Suppressor macrophage treated with lipopolysaccharide for 1 hour (primary cell): Measurements from ENCODE around the gene SRGAP2B.
"Not testable (repeated sequence)": the region's sequence is repeated elsewhere in the genome, so short reads cannot be mapped to it uniquely, and the experiment has no call there.

Experiments used
- DNase-seq, 3 donors: peaks; one replicate each; pipeline ENCODE4 v3.0.0-alpha.2; 2020 to 2022

The SRGAP2B gene

DNA sequence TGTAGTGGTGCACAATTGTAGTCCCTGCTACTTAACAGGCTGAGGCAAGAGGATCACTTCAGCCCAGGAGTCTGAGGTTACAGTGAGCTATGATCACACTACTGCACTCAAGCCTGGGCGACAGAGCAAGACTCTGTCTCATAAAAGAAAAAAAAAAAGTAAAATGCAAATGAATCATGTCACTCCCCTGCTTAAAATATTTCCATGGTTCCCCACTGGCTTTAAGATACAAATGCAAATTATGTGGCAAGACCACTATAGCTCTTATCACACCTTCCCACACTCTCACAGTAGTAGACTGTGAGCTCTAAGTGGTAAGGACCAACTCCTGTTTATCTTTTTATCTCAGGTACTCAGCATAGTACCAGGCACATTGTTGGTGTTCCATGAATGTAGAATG lies 53.6 kb downstream of the SRGAP2B start:
- DNase-seq = not testable (repeated sequence)

DNA sequence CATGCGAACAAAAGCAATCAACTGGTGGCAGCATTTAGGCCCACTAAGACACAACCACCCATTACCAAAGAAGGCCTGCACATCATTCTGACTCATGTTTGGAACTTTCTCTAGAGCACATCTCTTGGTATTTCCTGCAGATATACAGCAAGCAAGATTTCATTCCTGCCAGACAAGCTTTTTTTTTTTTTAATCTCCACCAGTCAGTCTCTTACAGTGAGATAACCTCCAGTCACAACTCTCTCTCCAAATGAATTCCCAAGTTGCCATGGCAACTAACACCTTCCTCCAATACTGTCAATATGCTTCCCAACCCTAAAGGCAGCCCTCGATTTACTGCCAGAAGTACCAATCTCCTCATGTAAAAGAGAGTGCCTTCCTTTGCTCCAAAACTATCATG lies 59.1 kb downstream of the SRGAP2B start:
- DNase-seq = not testable (repeated sequence)

DNA sequence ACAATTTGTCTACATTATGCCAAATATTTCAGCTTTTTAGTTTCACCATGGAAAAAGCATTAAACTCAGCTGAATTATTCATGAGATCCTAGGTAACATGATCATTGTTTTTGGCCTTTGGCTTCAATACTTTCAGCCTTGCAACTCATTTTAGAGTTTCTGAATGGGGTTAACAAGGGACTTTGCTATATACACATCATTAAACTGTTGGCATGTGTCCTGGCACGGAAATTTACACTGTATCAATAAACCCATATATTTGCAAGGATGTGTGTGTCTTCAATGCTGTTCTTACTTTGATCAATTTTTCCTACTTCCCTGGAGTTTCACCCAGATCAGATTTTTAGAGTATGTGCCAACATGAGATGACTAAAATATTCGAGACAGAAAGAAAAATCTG lies 61.6 kb downstream of the SRGAP2B start:
- DNase-seq = not testable (repeated sequence)

DNA sequence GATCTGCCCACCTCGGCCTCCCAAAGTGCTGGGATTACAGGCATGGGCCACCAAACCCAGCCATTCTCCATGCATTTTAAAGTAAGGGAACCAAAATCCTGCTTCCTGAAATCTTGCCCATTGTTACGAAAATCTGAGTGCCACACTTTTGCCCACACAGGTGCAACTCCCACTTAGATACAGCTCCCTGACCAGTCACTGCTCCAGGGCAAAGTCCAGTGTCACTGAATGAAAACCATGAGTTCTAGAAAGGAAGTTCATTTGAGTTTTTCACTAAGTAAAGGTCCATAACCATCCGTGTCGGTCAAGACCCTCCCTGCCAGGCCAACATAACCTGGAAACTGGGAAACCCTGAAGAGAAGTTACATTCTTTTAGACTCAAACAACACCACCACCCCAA lies 67.9 kb downstream of the SRGAP2B start:
- not testable (repeated sequence) for DNase-seq

DNA sequence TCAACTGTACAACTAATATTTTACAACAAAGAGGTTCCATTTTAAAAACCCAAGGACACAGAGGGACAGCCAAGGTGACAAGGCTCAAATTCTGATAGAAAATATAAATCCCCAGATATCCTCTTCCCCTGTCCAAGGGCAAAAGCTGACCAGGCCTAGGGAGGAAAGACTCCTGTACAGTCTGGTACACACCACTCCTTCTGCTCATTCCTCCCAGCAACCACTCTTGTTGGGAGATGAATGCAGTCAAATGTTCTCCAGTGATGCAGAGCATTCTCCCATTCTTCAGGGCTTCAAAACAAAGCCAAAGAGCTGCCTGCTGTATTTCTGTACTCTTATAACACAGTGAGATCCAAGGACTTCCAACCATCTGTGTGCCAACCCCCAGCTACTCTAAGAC lies 69.8 kb downstream of the SRGAP2B start:
- not testable (repeated sequence) for DNase-seq

DNA sequence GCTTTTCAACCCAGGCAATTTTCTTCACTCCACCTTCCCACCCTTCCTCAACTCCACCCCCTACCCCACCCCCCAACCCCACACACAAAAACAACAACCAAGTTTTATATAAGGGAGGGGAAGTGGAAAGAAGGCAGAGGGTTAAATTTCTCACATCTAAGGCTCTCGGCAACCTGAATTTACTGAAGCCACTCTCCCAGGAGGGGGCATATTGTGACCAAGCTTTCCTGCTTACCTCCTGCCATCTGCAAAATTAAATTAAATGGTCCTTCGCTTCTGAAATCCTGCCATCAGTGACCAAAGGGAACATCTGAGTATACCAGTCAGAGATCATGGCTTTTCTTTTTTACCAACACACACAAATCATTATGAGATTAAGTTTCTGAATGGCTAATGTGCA lies 72.9 kb downstream of the SRGAP2B start:
- DNase-seq = not testable (repeated sequence)

DNA sequence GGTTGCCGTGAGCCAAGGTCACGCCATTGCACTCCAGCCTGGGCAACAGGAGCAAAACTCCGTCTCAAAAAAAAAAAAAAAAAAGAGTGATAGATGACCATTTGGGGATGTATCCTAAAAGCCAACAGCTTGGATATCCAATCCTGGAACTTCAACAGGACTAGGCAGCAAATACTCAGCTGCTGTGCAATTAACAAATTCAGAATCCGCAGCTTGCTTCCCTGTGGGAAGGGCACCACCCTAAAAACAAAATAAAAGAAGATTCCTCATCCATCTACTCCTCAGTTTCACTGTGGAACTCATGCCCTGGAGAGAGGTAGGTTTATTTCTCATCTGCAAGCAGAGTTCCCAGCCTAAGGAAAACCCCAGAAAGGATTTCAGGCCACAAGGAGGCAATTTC lies 73.4 kb downstream of the SRGAP2B start:
- DNase-seq = not testable (repeated sequence)

DNA sequence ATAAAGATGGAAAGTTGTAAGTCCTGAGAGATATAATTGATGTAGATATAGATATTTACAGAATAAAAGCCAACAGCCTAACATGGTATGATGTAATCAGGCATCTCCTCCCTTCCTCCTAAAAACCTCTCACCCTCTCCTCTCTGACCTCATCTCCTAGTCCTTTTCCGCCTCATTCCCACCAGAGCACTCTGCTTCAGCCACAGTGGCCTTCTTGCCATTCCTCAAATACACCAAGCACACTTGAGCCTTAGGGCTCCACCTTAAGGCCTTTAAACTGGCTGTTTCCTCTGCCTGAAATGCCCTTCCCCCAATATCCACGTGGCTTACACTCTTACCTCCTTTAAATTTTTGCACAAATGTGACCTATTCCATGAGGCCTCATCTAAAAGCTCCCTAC lies 75.4 kb downstream of the SRGAP2B start:
- DNase-seq = not testable (repeated sequence)

DNA sequence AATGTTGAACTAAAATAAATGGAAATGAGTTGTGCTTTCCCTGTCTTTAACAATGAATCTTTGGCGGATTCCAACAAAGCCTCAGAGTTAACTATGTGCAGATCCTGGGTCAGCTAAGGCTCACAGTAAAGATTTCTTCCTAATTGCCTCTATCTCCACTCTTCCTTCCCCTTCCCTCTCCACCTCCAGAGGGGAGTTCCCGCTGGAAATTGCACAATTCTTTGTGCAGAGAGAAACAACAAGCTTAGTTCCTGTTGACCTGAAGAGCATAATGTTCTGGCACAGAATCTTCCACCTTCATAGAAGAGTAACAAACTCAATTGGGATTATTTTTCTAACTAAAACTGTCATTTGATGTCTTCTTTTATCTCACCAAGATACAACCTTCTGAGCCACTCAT lies 77.4 kb downstream of the SRGAP2B start:
- DNase-seq = peak; percentile 3 to 24 (median 19)

DNA sequence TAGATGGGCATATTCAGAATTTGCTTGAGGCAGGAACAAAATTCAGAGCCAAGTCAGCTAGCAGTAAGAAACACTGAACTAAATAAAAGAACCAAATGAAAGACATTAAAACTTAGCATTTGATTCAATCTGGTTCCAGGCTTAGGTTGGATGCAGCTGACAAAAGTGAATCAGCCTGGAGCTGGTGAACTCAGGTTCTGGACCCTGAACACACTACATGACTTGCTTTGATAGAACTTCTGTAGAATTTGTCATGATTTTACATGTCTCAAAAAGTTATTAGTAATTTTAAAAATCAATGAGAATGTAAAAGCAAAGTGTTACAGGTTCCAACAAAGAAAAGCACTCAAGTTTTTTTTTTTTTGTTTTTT lies 78.7 kb downstream of the SRGAP2B start:
- DNase-seq = not testable (repeated sequence)

DNA sequence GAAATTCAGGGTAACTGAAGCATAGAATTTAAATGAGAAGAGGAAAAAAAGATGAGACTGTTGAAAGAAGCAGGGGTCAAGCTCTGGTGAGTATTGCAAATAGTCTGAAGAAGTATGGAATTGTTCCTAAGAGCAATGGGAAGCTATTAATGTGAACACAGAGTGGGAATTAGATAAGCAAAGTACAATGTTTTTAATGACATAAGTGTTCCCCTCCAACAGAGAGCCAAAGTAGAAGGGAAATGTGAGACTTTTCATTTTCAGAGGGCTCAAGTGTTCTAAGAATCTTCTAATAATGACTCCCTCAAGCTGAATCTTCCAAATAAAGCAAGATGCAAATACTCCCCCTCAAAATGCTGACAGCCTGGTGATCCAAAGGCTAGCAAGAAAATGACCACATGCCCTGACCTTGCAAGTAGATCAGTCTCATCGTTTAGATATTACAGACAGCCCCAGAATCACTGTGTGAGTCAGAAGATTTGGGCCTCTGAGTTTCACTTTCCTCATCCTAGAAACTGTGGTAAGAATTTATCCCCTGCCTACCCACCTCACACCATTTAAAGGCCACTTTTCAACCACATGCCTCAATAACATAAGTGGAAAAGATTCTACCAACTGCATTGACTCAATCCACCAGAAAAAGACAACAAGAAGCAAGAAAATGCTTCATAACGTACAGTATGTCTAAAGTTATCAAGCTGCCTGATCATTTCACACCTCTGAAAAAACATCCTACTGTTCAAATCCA lies 79.2 kb downstream of the SRGAP2B start:
- DNase-seq = not testable (repeated sequence)

DNA sequence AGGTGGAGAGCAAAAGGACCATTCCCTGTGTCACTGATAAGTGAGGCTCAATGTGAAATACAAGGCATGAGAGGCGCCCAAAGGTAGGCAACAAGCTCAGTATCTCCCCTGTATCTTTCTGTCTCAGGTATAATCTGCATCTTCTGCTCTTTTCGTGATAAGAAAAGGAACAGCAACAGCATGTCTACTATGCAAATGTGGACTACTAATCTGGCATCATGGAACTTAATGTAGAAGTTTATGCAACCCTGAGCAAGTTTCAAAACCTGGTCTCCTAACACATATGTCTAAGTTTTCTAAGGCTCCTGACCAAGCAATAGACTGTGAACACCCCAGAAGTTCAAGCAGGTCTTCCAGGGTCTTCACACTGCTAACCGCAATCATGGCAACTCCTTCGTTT lies 81.8 kb downstream of the SRGAP2B start:
- DNase-seq = not testable (repeated sequence)

DNA sequence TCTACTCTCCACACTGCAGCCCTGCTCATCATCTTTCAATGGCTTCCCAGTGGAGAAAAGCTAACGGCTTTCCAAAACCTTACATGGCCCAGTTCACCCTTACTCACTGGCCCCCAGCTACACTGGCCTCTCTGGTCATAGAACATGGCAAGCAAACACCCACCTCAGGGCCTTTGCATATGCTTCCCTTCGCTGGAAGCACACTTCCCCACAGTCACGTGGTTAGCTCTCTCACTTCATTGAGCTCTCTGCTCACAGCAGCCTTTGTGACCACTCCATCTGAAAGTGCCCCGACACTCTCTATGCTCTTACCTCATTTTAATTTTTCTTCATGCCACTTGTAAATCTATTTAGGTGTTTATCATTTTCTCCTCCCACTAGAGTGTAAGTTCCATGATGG lies 83.3 kb downstream of the SRGAP2B start:
- DNase-seq = not testable (repeated sequence)

DNA sequence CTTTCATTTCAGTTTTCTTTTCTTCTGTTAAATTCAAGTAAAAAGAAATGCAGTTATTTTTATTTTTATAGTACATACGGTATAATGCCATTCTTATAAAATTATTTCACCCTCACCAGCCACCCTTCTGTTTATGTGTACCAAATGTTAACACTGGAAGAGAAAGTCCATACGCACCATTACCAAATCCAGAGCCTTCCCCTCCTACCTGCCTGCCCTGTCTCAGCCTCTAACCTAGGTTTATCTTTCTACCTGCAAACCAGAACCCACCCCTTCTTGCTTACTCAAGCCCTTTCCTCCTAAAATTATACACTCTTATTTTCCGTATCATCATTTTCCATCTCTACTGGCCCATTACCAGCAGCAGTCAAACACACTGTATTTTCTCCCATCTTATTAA lies 84.5 kb downstream of the SRGAP2B start:
- not testable (repeated sequence) for DNase-seq

DNA sequence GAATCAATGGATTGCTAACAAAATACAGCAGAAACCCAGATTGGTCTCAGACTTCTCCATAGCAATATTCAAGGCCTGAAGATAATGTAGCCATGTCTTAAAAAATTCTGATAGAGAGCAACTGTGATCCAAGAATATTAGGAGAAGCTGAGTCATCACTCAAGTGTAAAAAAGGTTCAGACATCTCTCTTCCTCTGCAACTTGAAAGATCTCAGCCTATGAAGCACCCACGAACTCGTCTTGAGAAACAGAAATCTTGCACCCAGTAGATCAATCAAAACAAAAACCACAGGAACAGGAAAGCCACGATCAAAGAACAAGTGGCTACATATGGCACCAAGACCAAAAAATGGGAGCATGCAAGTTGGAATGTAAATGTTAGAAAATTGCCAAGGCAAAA lies 85.2 kb downstream of the SRGAP2B start:
- DNase-seq = not testable (repeated sequence)

DNA sequence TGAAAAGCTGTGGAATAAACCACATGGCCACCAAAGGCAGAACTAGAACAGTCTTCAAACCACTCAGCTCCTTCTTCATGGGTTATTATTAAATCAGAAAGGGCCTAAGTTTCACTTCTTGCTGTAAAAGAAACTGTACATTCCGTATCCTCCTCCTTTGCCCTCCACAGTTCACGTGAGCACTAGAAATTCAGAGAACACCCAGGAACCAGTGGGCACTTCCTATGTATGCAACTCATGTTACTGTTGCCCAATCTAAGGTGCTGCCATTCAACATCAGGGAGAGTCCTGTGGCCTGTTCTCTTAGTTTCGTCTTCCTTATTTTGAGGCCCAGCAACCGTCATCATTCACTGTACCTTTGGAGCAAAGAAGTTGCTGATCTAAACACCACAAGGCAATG lies 86.7 kb downstream of the SRGAP2B start:
- not testable (repeated sequence) for DNase-seq

DNA sequence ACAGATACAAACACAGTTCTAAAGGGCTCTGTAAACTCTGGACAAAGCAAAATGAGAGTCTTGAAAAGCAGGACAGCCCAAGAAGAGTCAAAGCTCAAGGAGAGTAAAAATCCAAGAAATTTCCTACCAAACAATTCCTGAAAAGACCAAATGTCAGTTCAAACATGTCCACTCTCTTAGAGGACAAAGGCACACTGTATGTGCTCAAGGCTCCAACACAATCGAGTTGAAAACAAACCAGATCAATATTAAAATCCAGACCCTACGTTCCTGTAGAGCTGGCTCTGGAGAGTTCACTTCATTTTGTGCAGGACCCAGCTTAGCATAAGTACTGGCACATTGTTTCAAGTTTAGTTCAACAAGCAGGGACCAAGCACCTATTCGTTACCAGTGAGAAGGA lies 90.0 kb downstream of the SRGAP2B start:
- not testable (repeated sequence) for DNase-seq

DNA sequence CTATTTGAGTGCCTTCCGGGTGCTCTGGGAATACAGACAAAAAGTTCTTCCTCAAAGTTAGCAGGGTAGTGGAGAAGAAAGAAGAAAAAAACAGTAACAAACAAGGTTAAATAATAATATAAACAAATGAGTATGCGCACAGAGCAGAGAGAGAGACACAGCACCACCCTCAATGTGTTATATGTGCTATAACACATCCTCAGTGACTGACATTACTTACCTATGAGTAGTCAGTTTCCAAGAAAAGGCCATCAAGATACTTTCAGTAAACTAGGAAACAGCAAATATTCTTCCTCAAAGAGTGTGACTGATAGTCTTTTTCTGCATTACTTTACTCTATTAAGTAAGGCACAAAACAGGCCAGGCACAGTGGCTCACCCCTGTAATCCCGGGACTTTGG lies 93.7 kb downstream of the SRGAP2B start:
- DNase-seq = not testable (repeated sequence)

DNA sequence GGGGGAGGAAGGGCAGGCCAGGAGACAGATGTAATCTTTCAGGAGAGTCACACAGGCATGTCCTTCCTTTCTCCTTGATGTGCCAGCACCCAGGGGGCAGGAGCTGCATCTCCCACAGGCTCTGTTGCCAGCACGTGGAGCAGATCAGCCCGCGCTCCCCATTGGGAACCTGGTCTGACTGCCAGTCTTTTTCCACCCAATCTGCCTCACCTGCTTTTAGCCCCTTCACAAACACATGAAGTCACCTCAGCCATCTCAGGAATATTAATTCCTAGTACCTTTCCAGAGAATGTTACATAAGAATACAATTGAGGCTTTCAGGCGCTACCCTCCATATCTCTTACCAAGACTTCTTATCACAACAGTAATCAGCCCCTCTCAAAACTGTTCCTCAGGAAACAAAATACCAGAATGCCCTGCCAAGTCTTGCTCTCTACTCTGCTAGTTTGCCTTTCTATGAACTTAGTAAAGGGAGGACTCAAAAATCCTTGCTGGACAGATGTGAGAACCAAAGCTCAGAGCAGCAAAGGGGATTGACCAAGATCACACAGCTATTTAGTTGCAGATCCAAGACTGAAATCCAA lies 94.3 kb downstream of the SRGAP2B start:
- not testable (repeated sequence) for DNase-seq

DNA sequence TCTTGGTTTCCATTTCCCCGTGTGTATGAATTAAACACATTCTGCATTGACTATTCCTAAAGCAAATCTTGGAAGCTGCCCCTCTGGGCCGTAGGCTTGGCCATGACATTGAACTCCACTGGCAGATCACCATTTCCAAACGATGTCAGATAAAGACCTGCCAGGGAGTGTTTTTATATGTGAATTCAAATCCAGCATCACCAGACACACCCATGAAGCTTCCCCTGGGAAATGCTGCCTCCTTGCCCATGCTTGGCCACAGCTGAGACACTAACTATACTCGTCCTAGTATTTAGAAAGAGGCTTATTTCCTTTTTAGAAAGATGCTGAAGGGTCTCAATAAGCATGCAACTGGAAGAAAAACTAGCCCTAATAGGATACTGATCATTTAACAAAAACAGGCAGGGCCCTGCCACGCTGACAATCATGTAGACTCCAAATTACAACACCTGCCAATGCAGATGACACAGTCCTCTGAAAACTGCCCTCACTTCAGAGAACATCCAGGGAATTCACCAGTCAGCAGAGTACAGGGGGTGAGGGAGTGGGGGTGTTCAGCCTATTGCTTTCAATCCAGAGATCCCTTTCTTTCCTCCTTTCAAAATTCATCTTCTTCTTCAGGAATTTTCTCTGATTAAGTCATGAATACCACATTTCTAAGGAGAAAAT lies 94.9 kb downstream of the SRGAP2B start:
- not testable (repeated sequence) for DNase-seq

DNA sequence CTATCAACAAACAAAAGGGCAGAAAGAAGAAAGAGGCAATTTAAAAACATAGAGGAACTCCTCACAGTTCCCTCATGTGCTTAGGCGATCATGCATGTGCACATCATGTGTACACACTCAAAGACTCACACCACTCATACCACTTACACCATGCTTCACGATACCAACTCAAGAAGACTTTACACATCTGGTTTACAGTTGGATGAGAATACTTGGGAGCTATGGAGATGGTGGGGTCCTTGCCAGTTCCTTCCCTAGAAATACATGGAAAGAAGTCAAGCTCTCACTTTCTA lies 96.2 kb downstream of the SRGAP2B start:
- DNase-seq = not testable (repeated sequence)

DNA sequence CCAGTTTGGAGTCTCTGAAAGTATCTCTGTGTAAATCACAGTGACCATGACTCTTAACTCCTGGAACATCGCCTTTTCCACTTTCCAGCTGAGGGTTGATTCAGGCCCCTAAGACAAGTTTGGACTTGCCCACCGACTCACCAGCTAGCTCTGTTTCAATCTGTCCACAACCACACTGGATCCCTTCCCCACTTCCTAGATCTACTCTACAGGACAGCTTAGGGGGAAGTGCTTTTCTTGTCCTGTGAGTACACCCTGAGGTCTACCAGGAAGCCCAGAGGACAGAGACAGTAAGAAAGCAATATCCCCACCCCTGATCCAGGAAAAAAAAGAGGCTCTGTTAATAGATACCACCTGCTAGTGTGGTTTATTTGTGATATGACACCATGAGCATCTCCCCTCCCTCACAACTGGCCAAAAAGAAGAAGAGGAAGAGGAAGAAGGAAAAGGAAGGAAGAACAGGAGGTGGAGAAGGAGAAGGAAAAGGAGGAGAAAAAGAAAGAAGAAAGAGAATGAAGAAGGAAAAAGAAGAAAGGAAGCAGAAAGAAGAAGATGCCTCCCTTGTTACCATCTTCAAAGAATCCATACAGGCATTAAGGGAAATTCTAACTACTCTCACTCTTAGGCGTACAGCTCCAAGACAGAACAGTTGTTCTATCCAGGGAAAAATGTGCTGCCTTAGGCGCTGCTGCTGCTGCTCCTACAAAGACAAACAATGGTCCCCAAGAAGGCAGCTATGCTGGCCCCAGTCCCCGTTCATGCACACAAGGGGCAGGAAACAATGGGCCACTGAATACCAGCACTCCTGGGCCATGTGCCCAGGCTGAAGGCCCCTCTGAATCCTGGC lies 96.8 kb downstream of the SRGAP2B start:
- DNase-seq = peak in 1 of 3 donors; percentile 4

DNA sequence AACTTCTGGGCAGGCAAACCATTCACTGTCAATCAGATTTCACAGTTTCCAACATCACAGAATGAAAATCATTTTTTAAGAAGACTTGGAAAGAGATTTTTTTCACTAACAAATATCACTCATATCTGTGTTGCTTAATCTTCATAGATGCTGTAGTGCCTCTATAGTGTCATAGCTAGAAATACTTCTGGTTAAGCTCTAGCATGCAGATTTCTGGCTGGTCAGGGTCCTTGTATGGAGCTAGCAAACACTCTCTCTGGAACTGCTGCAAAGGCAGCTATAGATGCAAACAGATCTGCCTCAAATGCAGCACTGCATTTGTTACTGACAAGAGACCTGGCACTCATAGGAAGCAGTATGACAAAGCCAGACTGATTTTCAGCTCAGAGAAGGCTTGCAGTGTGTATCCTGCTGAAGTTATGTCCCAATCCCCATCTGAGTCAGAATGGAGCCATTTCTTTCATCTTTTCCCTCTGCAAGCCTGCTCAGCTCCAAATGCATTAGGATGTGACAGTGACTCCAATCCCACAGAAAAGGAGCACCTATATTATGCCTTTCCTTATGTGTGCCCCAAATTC lies 99.2 kb downstream of the SRGAP2B start:
- peak in 1 of 3 donors; percentile 18 for DNase-seq
